Naive thymus-derived CD4-positive, alpha-beta T cell (primary cell): Measurements from ENCODE around the gene ZNF613. TPM values are rescaled to one million over a fixed set of nuclear protein-coding genes. Genes with fewer than 3 reads are reported as not detected.
"Not testable (repeated sequence)": the region's sequence is repeated elsewhere in the genome, so short reads cannot be mapped to it uniquely, and the experiment has no call there.

ENCODE experiments used
- ATAC-seq: fragments of 150-1000 bp; cut with Tn5 transposase; 2 replicates; pipeline ENCODE4 v1.10.0; 2021; ENCODE audit warnings: mild to moderate bottlenecking, moderate library complexity
- CTCF ChIA-PET: fragments of 350-600 bp; sonication (Branson Sonifier 250); formaldehyde crosslinking; loops from one replicate; lab custom pipeline; 2021; ENCODE audit warnings: antibody characterized with exemption; lab: Charles Lee
- POLR2A ChIA-PET: fragments of 350-600 bp; sonication (Branson Sonifier 250); formaldehyde crosslinking; loops from one replicate; lab custom pipeline; 2021; ENCODE audit warnings: antibody characterized with exemption, inconsistent platforms; lab: Charles Lee
- DNase-seq, 9 donors: peaks; one replicate each; pipeline versions ENCODE4 v3.0.0 to v3.0.0-alpha.2; 2020 to 2022; ENCODE audit warnings: mixed read lengths in 1 of 9
- H3K27ac ChIP-seq: one replicate; pipeline ENCODE4 v1.7.0; 2013; ENCODE audit warnings: mild to moderate bottlenecking, low read depth, low read length, moderate library complexity
- H3K27me3 ChIP-seq, 2 donors: one replicate each; pipeline ENCODE4 v1.7.0; 2013; ENCODE audit warnings: low read length in 2 of 2, mild to moderate bottlenecking in 2 of 2, moderate library complexity in 2 of 2; ENCODE audit not compliant: control insufficient read depth in 2 of 2, insufficient read depth in 2 of 2
- H3K36me3 ChIP-seq, 3 experiments: 1 replicate in 2 of 3; 2 replicates in 1 of 3; pipeline ENCODE4 v1.7.0; 2013; ENCODE audit warnings: low read length in 3 of 3, mild to moderate bottlenecking in 3 of 3, moderate library complexity in 1 of 3; ENCODE audit not compliant: insufficient read depth in 3 of 3, control insufficient read depth in 2 of 3
- H3K4me1 ChIP-seq, 2 donors: one replicate each; pipeline ENCODE4 v1.7.0; 2013; ENCODE audit warnings: low read length in 2 of 2, mild to moderate bottlenecking in 2 of 2, moderate library complexity in 1 of 2; ENCODE audit not compliant: control insufficient read depth in 2 of 2, insufficient read depth in 2 of 2
- H3K4me3 ChIP-seq: 2 replicates; pipeline ENCODE4 v1.7.0; 2013; ENCODE audit warnings: mild to moderate bottlenecking, low read length
- H3K9me3 ChIP-seq, 3 experiments: 1 replicate in 2 of 3; 2 replicates in 1 of 3; pipeline ENCODE4 v1.7.0; 2013; ENCODE audit warnings: low read length in 3 of 3; ENCODE audit not compliant: control insufficient read depth in 2 of 3
- H3K27ac Mint-ChIP-seq, 9 donors: one replicate each; pipeline ENCODE4 v1.8.0; 2020 to 2022; ENCODE audit warnings: mixed read lengths in 9 of 9, mild to moderate bottlenecking in 8 of 9, moderate library complexity in 5 of 9, inconsistent platforms in 2 of 9
- H3K27me3 Mint-ChIP-seq, 5 donors: one replicate each; pipeline ENCODE4 v1.8.0; 2021 to 2022; ENCODE audit warnings: mixed read lengths in 5 of 5, mild to moderate bottlenecking in 1 of 5
- H3K36me3 Mint-ChIP-seq, 5 donors: one replicate each; pipeline ENCODE4 v1.8.0; 2020 to 2022; ENCODE audit warnings: mixed read lengths in 5 of 5, mild to moderate bottlenecking in 3 of 5, inconsistent platforms in 1 of 5
- H3K4me1 Mint-ChIP-seq, 7 donors: one replicate each; pipeline ENCODE4 v1.8.0; 2020 to 2022; ENCODE audit warnings: mixed read lengths in 7 of 7, mild to moderate bottlenecking in 3 of 7, inconsistent platforms in 1 of 7
- H3K4me3 Mint-ChIP-seq, 10 donors: one replicate each; pipeline ENCODE4 v1.8.0; 2020 to 2022; ENCODE audit warnings: mild to moderate bottlenecking in 10 of 10, mixed read lengths in 10 of 10, moderate library complexity in 6 of 10, inconsistent platforms in 2 of 10
- H3K9me3 Mint-ChIP-seq, 11 donors: one replicate each; pipeline ENCODE4 v1.8.0; 2020 to 2022; ENCODE audit warnings: mixed read lengths in 11 of 11, mild to moderate bottlenecking in 4 of 11, inconsistent platforms in 1 of 11, moderate library complexity in 1 of 11
- intact Hi-C, 2 donors: fragments of 100-400 bp; cut with micrococcal nuclease; formaldehyde crosslinking; loops; one replicate each; pipeline ENCODE4 v1.15.1; 2023
- polyA plus RNA-seq, 2 donors: library from polyadenylated mRNA; unstranded; fragments of 300-500 nt; fragmentation: Illumina TruSeq; gene quantifications; one replicate each; pipeline ENCODE4 v1.2.3, GENCODE V29; 2021
- total RNA-seq, 6 experiments: library from RNA in 5 of 6; stranded (reverse) in 5 of 6; gene quantifications; 1 replicate in 5 of 6; 2 replicates in 1 of 6; pipeline ENCODE4 v1.2.3 and lab custom pipeline; 2021 to 2026

Gene ZNF613
- total and polyA plus RNA-seq, 7 experiments from 2014 or later = 1.5 to 9.6 (median 5.2) TPM

- H3K27ac ChIP-seq = no peak overlapping the region
- POLR2A ChIA-PET = interaction anchor here (0.6 kb wide), 1 partner anchor 10 kb away, joined by 3 read pairs; no protein-coding TSS in a partner anchor
- Mint-ChIP-seq H3K27me3 (no peaks in the 10 kb centered on the region), H3K27ac (no peak overlapping the region), H3K4me1 (peaks cover 2 to 14% (median 5%) of the 10 kb centered on the region in 7 donors), H3K9me3 (peaks cover 12 to 99% (median 77%) of the 10 kb centered on the region in 11 donors), H3K4me3 (no peak overlapping the region), H3K36me3 (peaks cover 41 to 88% (median 88%) of the 10 kb centered on the region in 5 donors)
- no peak overlapping the region for H3K4me3 ChIP-seq
- CTCF ChIA-PET = no interaction called here
- intact Hi-C loops = no loop called here
- ATAC-seq = no peak
- H3K4me1 ChIP-seq = peaks cover 2% of the 10 kb centered on the region in 2 donors
- H3K27me3 ChIP-seq = no peaks in the 10 kb centered on the region
- peaks cover 0 to 57% (median 3%) of the 10 kb centered on the region in 3 experiments for H3K36me3 ChIP-seq
- peaks cover 16 to 92% (median 29%) of the 10 kb centered on the region in 3 experiments for H3K9me3 ChIP-seq
- no peak for DNase-seq
These were observed 53.0 kb downstream of the ZNF613 start for GRCh38 chr19:51980116-51980736.

- POLR2A ChIA-PET, H3K27ac Mint-ChIP-seq, H3K4me3 ChIP-seq, DNase-seq, intact Hi-C loops, H3K27ac ChIP-seq, H3K4me1 ChIP-seq, H3K27me3 ChIP-seq, CTCF ChIA-PET, ATAC-seq, H3K27me3 Mint-ChIP-seq: not testable (repeated sequence)
- peaks cover 16 to 85% (median 28%) of the 10 kb centered on the region in 3 experiments for H3K9me3 ChIP-seq
- Mint-ChIP-seq H3K9me3 (peaks cover 12 to 96% (median 77%) of the 10 kb centered on the region in 11 donors), H3K36me3 (peaks cover 41 to 90% (median 89%) of the 10 kb centered on the region in 5 donors), H3K4me1 (peaks cover 5 to 18% (median 8%) of the 10 kb centered on the region in 7 donors), H3K4me3 (peak overlapping the region in 1 of 10 donors; percentile 44)
- H3K36me3 ChIP-seq = peaks cover 0 to 56% (median 3%) of the 10 kb centered on the region in 3 experiments
These were observed 53.7 kb downstream of the ZNF613 start for GRCh38 chr19:51980926-51981325.

GRCh38 chr19:51983361-51983760 lies 56.1 kb downstream of the ZNF613 start:
- Histone ChIP-seq H3K27me3 (no peaks in the 10 kb centered on the region), H3K27ac (no peak overlapping the region), H3K4me3 (no peak overlapping the region), H3K9me3 (peaks cover 6 to 71% (median 18%) of the 10 kb centered on the region in 3 experiments), H3K4me1 (peaks cover 6 to 10% of the 10 kb centered on the region in 2 donors), H3K36me3 (peaks cover 0 to 46% (median 3%) of the 10 kb centered on the region in 3 experiments)
- ATAC-seq (no peak), DNase-seq (no peak)
- Mint-ChIP-seq H3K36me3 (peaks cover 29 to 83% (median 76%) of the 10 kb centered on the region in 5 donors), H3K4me1 (peaks cover 11 to 29% (median 20%) of the 10 kb centered on the region in 7 donors), H3K27me3 (no peaks in the 10 kb centered on the region), H3K9me3 (peaks cover 5 to 94% (median 67%) of the 10 kb centered on the region in 11 donors), H3K27ac (no peak overlapping the region), H3K4me3 (peak overlapping the region in 1 of 10 donors; percentile 34)
- intact Hi-C loops = no loop called here
- POLR2A ChIA-PET = interaction anchor here (1.2 kb wide), 1 partner anchor 13 kb away, joined by 3 read pairs; no protein-coding TSS in a partner anchor
- CTCF ChIA-PET = no interaction called here

GRCh38 chr19:51986309-51987291 lies 59.3 kb downstream of the ZNF613 start, which contains the start of gene ZNF350:
Gene ZNF350, minus strand, starts transcription at chr19:51986840. Its CDS starts 12,480 bp downstream, at chr19:51974360.
- Histone ChIP-seq H3K27me3 (no peaks in the 10 kb centered on the region), H3K36me3 (peaks cover 0 to 15% (median 0%) of the 10 kb centered on the region in 3 experiments), H3K27ac (peak within 1 kb of the TSS; percentile 82), H3K4me1 (peaks cover 6 to 10% of the 10 kb centered on the region in 2 donors), H3K9me3 (peaks cover 4 to 67% (median 19%) of the 10 kb centered on the region in 3 experiments), H3K4me3 (peak within 1 kb of the TSS; percentile 89)
- Mint-ChIP-seq H3K4me1 (peaks cover 10 to 33% (median 20%) of the 10 kb centered on the region in 7 donors), H3K27me3 (no peaks in the 10 kb centered on the region), H3K27ac (peak within 1 kb of the TSS; percentile 91 to 98 (median 94)), H3K9me3 (peaks cover under 1 to 90% (median 65%) of the 10 kb centered on the region in 11 donors), H3K36me3 (peaks cover 26 to 67% (median 53%) of the 10 kb centered on the region in 5 donors), H3K4me3 (peak within 1 kb of the TSS; percentile 93 to 99 (median 96))
- ChIA-PET CTCF (no interaction called here), POLR2A (interaction anchor here (0.6 to 1.4 kb wide), 2 partner anchors 60 to 62 kb away, joined by 3 to 4 read pairs; no protein-coding TSS in a partner anchor)
- DNase-seq (peak; percentile 61 to 94 (median 89)), ATAC-seq (peak; percentile 100)
- intact Hi-C loops = loop anchor here (1.0 to 2.0 kb wide), 10 partner anchors 22 to 203 kb away; partner anchors contain the start of genes ZNF613 (in 2 of the 2), ZNF614 (in 2 of the 2), ZNF615 (in 2 of the 2) and ZNF616 (in 1 of the 2)

- intact Hi-C loops = no loop called here
- ChIA-PET CTCF (no interaction called here), POLR2A (no interaction called here)
- Histone ChIP-seq H3K27ac (no peak overlapping the region), H3K4me1 (no peaks in the 10 kb centered on the region), H3K4me3 (peak overlapping the region; percentile 26), H3K27me3 (no peaks in the 10 kb centered on the region), H3K36me3 (peaks cover 14 to 41% (median 14%) of the 10 kb centered on the region in 3 experiments), H3K9me3 (peaks cover 32 to 89% (median 47%) of the 10 kb centered on the region in 3 experiments)
- DNase-seq = no peak
- Mint-ChIP-seq H3K27me3 (no peaks in the 10 kb centered on the region), H3K36me3 (peaks cover 49 to 78% (median 62%) of the 10 kb centered on the region in 5 donors), H3K9me3 (peaks cover 3 to 97% (median 79%) of the 10 kb centered on the region in 11 donors), H3K4me1 (peaks cover 0 to 4% (median 0%) of the 10 kb centered on the region in 7 donors), H3K27ac (no peak overlapping the region), H3K4me3 (no peak overlapping the region)
- ATAC-seq = no peak
These were observed 66.2 kb downstream of the ZNF613 start for GRCh38 chr19:51993422-51993821.
